ENCODE measurements around the gene ZBTB20. TPM values are rescaled to one million over a fixed set of nuclear protein-coding genes. Genes with fewer than 3 reads are reported as not detected.
A peak's percentile ranks its signal among the peaks of the same experiment; 100 is the strongest.

ZBTB20 gene
- polyA plus RNA-seq, 3 donors: 1.3 to 3.2 (median 2.0) TPM

- peak in 1 of 3 donors; percentile 9 for DNase-seq
- no peak overlapping the region for H3K27ac ChIP-seq (ENCODE audit: low read depth in 1 of 2, low read length in 2 of 2)
- no peaks in the 10 kb centered on the region for H3K4me1 ChIP-seq (ENCODE audit: control insufficient read depth in 1 of 2, insufficient read depth in 2 of 2, low read length in 2 of 2)
- peaks cover 0 to 2% (median 0%) of the 10 kb centered on the region in 7 donors for H3K9me3 Mint-ChIP-seq
- H2AFZ ChIP-seq (ENCODE audit: insufficient read depth, low read depth, low read length, poor library complexity, severe bottlenecking): no peak overlapping the region
- H3K79me2 ChIP-seq (ENCODE audit: insufficient read depth, low read length): no peaks in the 10 kb centered on the region
- H3K4me3 Mint-ChIP-seq: no peak overlapping the region
- H3K27me3 Mint-ChIP-seq (ENCODE audit: low read depth in 3 of 3): peaks cover 0 to 3% (median 2%) of the 10 kb centered on the region in 3 donors
- no peak overlapping the region for H3K4me2 ChIP-seq (replicated peaks; ENCODE audit: extremely low read depth, low read length, poor library complexity, severe bottlenecking)
- H3K27me3 ChIP-seq (ENCODE audit: control insufficient read depth in 2 of 2, insufficient read depth in 2 of 2, low read length in 2 of 2): no peaks in the 10 kb centered on the region
- peaks cover 9% of the 10 kb centered on the region for H3K4me1 Mint-ChIP-seq
- intact Hi-C loops (cut with micrococcal nuclease): no loop called here
- peak overlapping the region in 1 of 7 donors; percentile 70 for H3K27ac Mint-ChIP-seq
- no peaks in the 10 kb centered on the region for H3K9me3 ChIP-seq (replicated peaks in 1 of 2; ENCODE audit: control insufficient read depth in 1 of 2, insufficient read depth in 1 of 2, low read length in 2 of 2)
- H3K36me3 Mint-ChIP-seq: no peaks in the 10 kb centered on the region
- no peak overlapping the region for H3K9ac ChIP-seq (ENCODE audit: insufficient read depth, low read length, poor library complexity, severe bottlenecking)
- WGBS (ENCODE audit: insufficient coverage): 80% methylated on average over 1 of the region's 5 CpGs
- H3K36me3 ChIP-seq (replicated peaks in 1 of 2; ENCODE audit: control insufficient read depth in 1 of 2, insufficient read depth in 2 of 2, low read length in 2 of 2): no peaks in the 10 kb centered on the region
- TF ChIP-seq CTCF (IDR thresholded peaks at IDR 0.05): no peak
- no peak overlapping the region for H3K4me3 ChIP-seq (replicated peaks in 1 of 3; ENCODE audit: low read depth in 2 of 3, low read length in 3 of 3)
- H4K20me1 ChIP-seq (ENCODE audit: insufficient read depth, low read length): no peaks in the 10 kb centered on the region
These were observed 719.0 kb downstream of the ZBTB20 start for GRCh38 chr3:114428044-114428595.

GRCh38 chr3:114427285-114428043 lies 719.6 kb downstream of the ZBTB20 start:
- no peak overlapping the region for H3K27ac ChIP-seq (ENCODE audit: low read depth in 1 of 2, low read length in 2 of 2)
- H3K4me1 ChIP-seq (ENCODE audit: control insufficient read depth in 1 of 2, insufficient read depth in 2 of 2, low read length in 2 of 2): no peaks in the 10 kb centered on the region
- no peaks in the 10 kb centered on the region for H4K20me1 ChIP-seq (ENCODE audit: insufficient read depth, low read length)
- intact Hi-C loops (cut with micrococcal nuclease): no loop called here
- Mint-ChIP-seq H3K36me3 (no peaks in the 10 kb centered on the region), H3K27me3 (ENCODE audit: low read depth in 3 of 3) (peaks cover 0 to 3% (median 2%) of the 10 kb centered on the region in 3 donors), H3K27ac (peak overlapping the region in 1 of 7 donors; percentile 70), H3K9me3 (peaks cover 0 to 2% (median 0%) of the 10 kb centered on the region in 7 donors), H3K4me1 (peaks cover 9% of the 10 kb centered on the region), H3K4me3 (no peak overlapping the region)
- no peaks in the 10 kb centered on the region for H3K36me3 ChIP-seq (replicated peaks in 1 of 2; ENCODE audit: control insufficient read depth in 1 of 2, insufficient read depth in 2 of 2, low read length in 2 of 2)
- no peaks in the 10 kb centered on the region for H3K9me3 ChIP-seq (replicated peaks in 1 of 2; ENCODE audit: control insufficient read depth in 1 of 2, insufficient read depth in 1 of 2, low read length in 2 of 2)
- H3K27me3 ChIP-seq (ENCODE audit: control insufficient read depth in 2 of 2, insufficient read depth in 2 of 2, low read length in 2 of 2): no peaks in the 10 kb centered on the region
- no peak for DNase-seq
- no peak overlapping the region for H3K9ac ChIP-seq (ENCODE audit: insufficient read depth, low read length, poor library complexity, severe bottlenecking)
- no peak overlapping the region for H3K4me2 ChIP-seq (replicated peaks; ENCODE audit: extremely low read depth, low read length, poor library complexity, severe bottlenecking)
- TF ChIP-seq CTCF (IDR thresholded peaks at IDR 0.05): no peak
- no peak overlapping the region for H2AFZ ChIP-seq (ENCODE audit: insufficient read depth, low read depth, low read length, poor library complexity, severe bottlenecking)
- no peaks in the 10 kb centered on the region for H3K79me2 ChIP-seq (ENCODE audit: insufficient read depth, low read length)
- no peak overlapping the region for H3K4me3 ChIP-seq (replicated peaks in 1 of 3; ENCODE audit: low read depth in 2 of 3, low read length in 3 of 3)
- 100% methylated on average over 2 of the region's 8 CpGs for WGBS (ENCODE audit: insufficient coverage)

Measured in CD14-positive monocyte (primary cell).